Stimulated activated CD8-positive, alpha-beta memory T cell treated with anti-CD3 and anti-CD28 coated beads, Interleukin-4, amount 100 ng/mL, for 1 hour (primary cell): ENCODE measurements around the gene MEGF9.
A peak's percentile ranks its signal among the peaks of the same experiment; 100 is the strongest.

Experiments used
- DNase-seq, 2 donors: peaks; one replicate each; pipeline ENCODE4 v3.0.0-alpha.2; 2020; ENCODE audit warnings: low read depth in 2 of 2, low spot score in 1 of 2

Gene MEGF9

GRCh38 chr9:120627073-120627472, 87.2 kb downstream of the MEGF9 start:
- no peak for DNase-seq

GRCh38 chr9:120626512-120626911, 87.8 kb downstream of the MEGF9 start:
- no peak for DNase-seq

GRCh38 chr9:120625222-120625621, 89.0 kb downstream of the MEGF9 start:
- no peak for DNase-seq

- DNase-seq: no peak
Measured at GRCh38 chr9:120622790-120623189, 91.5 kb downstream of the MEGF9 start.

- no peak for DNase-seq
Measured at GRCh38 chr9:120621941-120622340, 92.3 kb downstream of the MEGF9 start.

GRCh38 chr9:120619751-120620655, 94.3 kb downstream of the MEGF9 start:
- peak; percentile 6 to 37 for DNase-seq

GRCh38 chr9:120616966-120617935, 97.0 kb downstream of the MEGF9 start:
- no peak for DNase-seq

GRCh38 chr9:120612218-120612617, 102.1 kb downstream of the MEGF9 start:
- no peak for DNase-seq

- DNase-seq: no peak
Measured at GRCh38 chr9:120611690-120612068, 102.6 kb downstream of the MEGF9 start.

GRCh38 chr9:120610975-120611689, 103.1 kb downstream of the MEGF9 start:
- no peak for DNase-seq

- no peak for DNase-seq
Measured at GRCh38 chr9:120609636-120610035, 104.6 kb downstream of the MEGF9 start.

GRCh38 chr9:120608421-120608820, 105.8 kb downstream of the MEGF9 start:
- no peak for DNase-seq

- DNase-seq: no peak
Measured at GRCh38 chr9:120603591-120603990, 110.7 kb downstream of the MEGF9 start.

- no peak for DNase-seq
Measured at GRCh38 chr9:120603010-120603409, 111.3 kb downstream of the MEGF9 start.

- no peak for DNase-seq
Measured at GRCh38 chr9:120593955-120594277, 120.4 kb downstream of the MEGF9 start.

GRCh38 chr9:120593250-120593954, 120.9 kb downstream of the MEGF9 start:
- DNase-seq: no peak

- no peak for DNase-seq
Measured at GRCh38 chr9:120592210-120592609, 122.1 kb downstream of the MEGF9 start.

- no peak for DNase-seq
Measured at GRCh38 chr9:120587328-120587727, 126.9 kb downstream of the MEGF9 start.

- no peak for DNase-seq
Measured at GRCh38 chr9:120583958-120584369, 130.3 kb downstream of the MEGF9 start.

- DNase-seq: peak; percentile 74 to 80
Measured at GRCh38 chr9:120580051-120580896, 134.0 kb downstream of the MEGF9 start, which contains the start of gene CDK5RAP2. TSS of gene CDK5RAP2 (minus strand) at chr9:120580167. CDS start at chr9:120579978, 189 bp downstream.
